H7 (cell line): ENCODE measurements around the gene HLA-DMB. TPM values are rescaled to one million over a fixed set of nuclear protein-coding genes. Genes with fewer than 3 reads are reported as not detected.
"Not testable (repeated sequence)": the region's sequence is repeated elsewhere in the genome, so short reads cannot be mapped to it uniquely, and the experiment has no call there.

ENCODE experiments used
- DNase-seq: peaks from one replicate; pipeline ENCODE4 v3.0.0; 2012
- H3K27me3 ChIP-seq: 2 replicates; pipeline ENCODE4 v1.6.0; 2011; ENCODE audit warnings: mild to moderate bottlenecking, low read length; ENCODE audit not compliant: control insufficient read depth, insufficient read depth
- H3K36me3 ChIP-seq: replicated peaks from 2 replicates; pipeline ENCODE4 v1.5.1; 2011; ENCODE audit warnings: low read length; ENCODE audit not compliant: control insufficient read depth, insufficient read depth
- H3K4me3 ChIP-seq: 2 replicates; pipeline ENCODE4 v1.5.1; 2011; ENCODE audit warnings: low read depth, mild to moderate bottlenecking, control low read depth, low read length, moderate library complexity; ENCODE audit not compliant: insufficient read depth
- total RNA-seq: library from RNA; depleted of rRNA; stranded (reverse); fragments of >200 nt; shearing (Covaris generic); gene quantifications from 2 replicates; pipeline ENCODE4 v1.2.3, GENCODE V29; 2014

HLA-DMB gene
- total RNA-seq, 1 experiment from 2014 or later: 0.17 TPM

DNA sequence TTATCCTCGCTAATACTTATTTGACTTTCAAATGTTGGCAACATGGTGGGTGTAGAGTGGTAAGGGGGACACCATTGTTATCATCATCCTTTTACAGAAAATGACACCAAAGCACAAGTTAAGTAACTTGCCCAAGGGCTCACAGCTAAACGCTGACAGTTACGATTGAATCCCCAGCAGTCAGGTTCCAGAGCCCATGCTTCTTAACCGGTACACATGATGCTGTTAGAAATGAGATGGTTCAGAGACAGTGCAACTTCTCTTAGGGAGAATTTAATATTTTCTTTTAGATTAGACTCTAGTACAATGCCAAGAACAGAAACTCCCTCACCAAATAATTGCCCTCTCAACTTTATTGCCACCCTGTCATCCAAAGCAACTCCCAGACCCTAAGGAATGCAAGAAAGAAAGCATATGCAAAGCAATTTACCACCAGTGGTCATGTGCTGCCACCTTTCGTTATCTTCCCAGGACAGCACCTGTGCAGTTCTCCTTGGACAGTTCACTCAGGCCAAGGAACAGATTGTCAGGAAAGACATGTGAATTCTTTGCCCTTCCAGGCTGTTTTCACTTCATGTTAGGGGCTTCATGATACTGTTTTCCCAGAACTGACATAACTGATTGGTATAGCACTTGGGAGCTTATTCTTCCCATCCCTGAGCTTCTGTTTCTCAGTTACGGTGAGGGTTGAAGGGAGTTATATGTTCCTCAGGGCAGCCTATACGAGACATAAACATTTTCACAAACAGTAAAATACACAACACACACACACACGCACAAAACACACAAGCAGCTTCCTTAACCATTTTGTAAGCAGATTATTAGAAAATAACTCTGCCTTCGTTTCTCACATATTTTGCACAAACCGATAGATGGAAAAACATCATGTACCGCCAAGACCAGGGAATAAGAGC lies 7.0 kb upstream of the HLA-DMB start:
- no peaks in the 10 kb centered on the region for H3K36me3 ChIP-seq
- no peaks in the 10 kb centered on the region for H3K27me3 ChIP-seq
- H3K4me3 ChIP-seq: no peak overlapping the region
- DNase-seq: peak; percentile 33

- H3K4me3 ChIP-seq: no peak overlapping the region
- no peak for DNase-seq
- no peaks in the 10 kb centered on the region for H3K27me3 ChIP-seq
- H3K36me3 ChIP-seq: no peaks in the 10 kb centered on the region
These were observed 6.1 kb upstream of the HLA-DMB start for GRCh38 chr6:32946893-32947292.

DNA sequence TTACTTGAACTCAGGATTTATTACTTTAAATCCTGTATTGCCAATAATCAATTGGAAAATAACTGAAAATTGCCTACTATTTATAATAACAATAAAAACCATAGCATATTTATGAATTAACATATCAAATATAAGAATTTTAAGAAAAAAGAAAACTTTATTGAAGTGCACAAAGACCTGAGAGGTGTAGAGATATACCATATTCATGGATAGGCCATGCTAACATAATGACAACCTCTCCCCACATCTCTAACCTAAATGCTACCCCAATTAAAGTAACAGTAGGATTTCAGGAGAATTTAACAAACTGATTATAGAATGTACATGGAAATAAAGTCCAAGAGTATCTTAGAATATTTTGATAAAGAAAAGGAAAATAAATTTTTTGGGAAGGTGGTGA lies 5.1 kb upstream of the HLA-DMB start:
- DNase-seq: no peak
- Histone ChIP-seq H3K27me3 (no peaks in the 10 kb centered on the region), H3K36me3 (no peaks in the 10 kb centered on the region), H3K4me3 (no peak overlapping the region)

- DNase-seq: no peak
- no peaks in the 10 kb centered on the region for H3K36me3 ChIP-seq
- no peaks in the 10 kb centered on the region for H3K27me3 ChIP-seq
- H3K4me3 ChIP-seq: no peak overlapping the region
These were observed 4.4 kb upstream of the HLA-DMB start for GRCh38 chr6:32945108-32945760.

- Histone ChIP-seq H3K36me3 (no peaks in the 10 kb centered on the region), H3K4me3 (no peak overlapping the region)
- DNase-seq: no peak
These were observed 3.2 kb upstream of the HLA-DMB start for GRCh38 chr6:32943864-32944649.

DNA sequence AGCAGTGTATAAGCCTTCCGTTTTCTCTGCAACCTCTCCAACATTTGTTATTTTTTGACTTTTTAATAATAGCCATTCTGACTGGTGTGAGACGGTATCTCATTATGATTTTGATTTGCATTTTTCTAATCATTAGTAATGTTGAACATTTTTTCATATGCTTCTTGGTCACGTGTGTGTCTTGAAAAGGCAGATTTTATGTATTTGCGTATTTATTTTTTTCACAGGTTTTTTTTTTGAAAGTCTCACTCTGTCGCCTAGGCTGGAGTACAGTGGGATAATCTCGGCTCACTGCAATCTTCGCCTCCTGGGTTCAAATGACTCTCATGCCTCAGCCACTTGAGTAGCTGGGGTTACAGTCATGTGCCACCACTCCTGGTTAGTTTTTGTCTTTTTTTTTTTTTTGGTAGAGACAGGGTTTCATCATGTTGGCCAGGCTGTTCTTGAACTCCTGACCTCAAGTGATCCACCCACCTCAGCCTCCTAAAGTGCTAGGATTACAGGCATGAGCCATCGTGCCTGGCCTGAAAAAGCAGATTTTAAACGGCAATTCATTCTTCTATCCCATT lies 1.8 kb upstream of the HLA-DMB start:
- not testable (repeated sequence) for H3K36me3 ChIP-seq, H3K27me3 ChIP-seq, DNase-seq, H3K4me3 ChIP-seq

More at GRCh38 chr6:32943864-32944649, 3.2 kb upstream of the HLA-DMB start:
- no peaks in the 10 kb centered on the region for H3K27me3 ChIP-seq

DNA sequence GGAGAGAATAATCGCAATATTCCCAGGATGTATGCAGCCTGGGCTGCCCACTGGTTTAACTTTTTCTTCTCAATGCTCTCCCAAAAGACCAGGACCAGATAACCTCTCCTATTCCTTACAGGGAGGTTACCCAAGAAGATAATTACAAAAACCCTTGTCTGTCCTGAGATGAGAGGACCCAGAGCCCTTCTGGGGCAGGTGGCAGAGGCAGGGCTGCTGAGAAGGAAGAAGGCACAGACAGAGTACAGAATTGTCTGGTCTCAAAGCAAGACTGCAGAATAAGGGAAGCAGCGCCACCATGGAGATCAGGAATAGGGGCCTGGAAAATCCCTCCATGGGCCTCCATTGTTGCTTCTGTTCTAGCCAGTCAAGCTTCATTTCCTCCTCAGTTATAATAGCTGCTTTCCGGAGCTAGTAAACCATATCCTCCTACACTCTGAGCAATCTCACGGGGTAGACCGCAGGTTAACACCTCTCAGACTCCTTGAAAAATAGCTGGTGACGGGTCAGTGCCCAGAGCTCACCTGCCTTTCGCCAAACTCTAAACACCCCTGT lies 463 bp upstream of the HLA-DMB start:
- Histone ChIP-seq H3K36me3 (no peaks in the 10 kb centered on the region), H3K4me3 (no peak overlapping the region), H3K27me3 (peaks cover 2% of the 10 kb centered on the region; the same call in 1 of the 2 replicates)
- DNase-seq: no peak

DNA sequence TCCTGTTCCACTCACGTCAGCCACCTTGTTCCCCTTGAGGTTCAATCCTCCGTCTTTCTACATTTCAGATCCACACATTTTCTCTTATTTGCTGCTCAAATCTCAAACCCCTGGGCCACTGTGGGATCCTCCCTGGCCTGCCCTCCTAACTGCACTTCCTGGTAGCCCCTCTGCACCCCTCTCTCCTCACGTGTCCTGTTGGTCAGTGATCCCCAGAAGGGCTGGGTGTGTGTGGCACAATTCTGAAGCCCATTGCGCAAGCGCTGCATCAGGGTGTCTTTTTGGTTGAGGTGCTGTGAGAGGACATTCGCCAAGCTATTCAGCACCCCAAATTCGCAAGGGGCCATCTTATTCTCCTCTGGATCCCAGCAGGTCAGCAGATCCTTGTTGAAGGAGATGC lies 2.3 kb downstream of the HLA-DMB start:
- Histone ChIP-seq H3K36me3 (no peaks in the 10 kb centered on the region), H3K27me3 (peaks cover 3% of the 10 kb centered on the region; the same call in 1 of the 2 replicates), H3K4me3 (no peak overlapping the region)
- DNase-seq: no peak

- H3K36me3 ChIP-seq: no peaks in the 10 kb centered on the region
- DNase-seq: no peak
- peaks cover 3% of the 10 kb centered on the region; the same call in 1 of the 2 replicates for H3K27me3 ChIP-seq
- H3K4me3 ChIP-seq: no peak overlapping the region
These were observed 3.6 kb downstream of the HLA-DMB start for GRCh38 chr6:32937230-32937633.

GRCh38 chr6:32936239-32937152 lies 4.3 kb downstream of the HLA-DMB start:
- Histone ChIP-seq H3K36me3 (no peaks in the 10 kb centered on the region), H3K27me3 (peaks cover 3% of the 10 kb centered on the region; the same call in 1 of the 2 replicates), H3K4me3 (no peak overlapping the region)
- no peak for DNase-seq

GRCh38 chr6:32935551-32936238 lies 5.1 kb downstream of the HLA-DMB start:
- H3K4me3 ChIP-seq: no peak overlapping the region
- no peak for DNase-seq
- H3K36me3 ChIP-seq: no peaks in the 10 kb centered on the region
- peaks cover 3% of the 10 kb centered on the region; the same call in 1 of the 2 replicates for H3K27me3 ChIP-seq

DNA sequence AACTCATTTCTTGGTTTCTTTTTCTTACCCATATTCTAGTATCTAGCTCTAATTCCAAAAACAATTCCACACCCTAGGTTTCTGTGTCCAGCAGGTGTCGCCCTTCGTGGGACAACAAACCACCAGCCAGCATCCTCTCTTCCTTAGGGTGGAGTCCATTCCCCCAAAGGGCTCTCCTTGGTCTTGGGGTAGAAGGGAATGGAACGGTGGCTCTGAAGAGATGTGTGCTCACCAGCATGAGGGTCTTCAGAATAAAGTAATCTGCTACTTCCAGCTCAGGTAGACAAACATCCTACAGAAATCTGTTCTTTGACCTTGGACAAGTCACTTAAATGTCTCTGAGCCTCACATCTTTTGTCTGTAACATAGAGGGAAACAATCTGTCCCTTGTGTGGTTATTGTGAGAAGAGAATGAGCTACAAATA lies 7.2 kb downstream of the HLA-DMB start:
- H3K27me3 ChIP-seq: peaks cover 5% of the 10 kb centered on the region; the same call in 1 of the 2 replicates
- peak; percentile 72 for DNase-seq

More for the DNA sequence above, 7.2 kb downstream of the HLA-DMB start:
- Histone ChIP-seq H3K36me3 (no peaks in the 10 kb centered on the region), H3K4me3 (no peak overlapping the region)
